Cerebellar cortex (tissue), 1 donor: ENCODE data around the gene ANK2.
A peak's percentile ranks its signal among the peaks of the same experiment; 100 is the strongest.

ENCODE experiments used
- DNase-seq: peaks from one replicate; pipeline ENCODE4 v3.0.0-alpha.2; 2015; ENCODE audit warnings: low spot score

ANK2 gene

DNA sequence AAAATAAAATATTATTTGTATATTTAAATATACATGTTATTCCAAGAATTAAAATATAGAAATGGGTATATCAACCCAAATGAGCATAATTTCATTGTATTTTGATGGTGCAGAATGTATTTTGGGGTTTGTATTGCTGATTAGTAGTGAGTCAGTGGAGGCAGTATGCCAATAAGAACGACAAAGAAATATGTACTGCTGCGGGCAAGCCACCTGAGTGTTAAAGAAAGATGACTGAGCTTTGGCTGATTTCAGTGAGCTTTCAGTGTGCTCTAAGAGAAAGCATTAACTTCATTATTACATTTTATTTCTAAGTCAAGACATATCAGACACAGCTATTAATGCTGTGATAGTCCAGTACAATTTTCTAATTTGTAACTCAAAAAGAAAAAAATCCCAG is 297.8 kb downstream of the ANK2 start:
- no peak for DNase-seq

DNA sequence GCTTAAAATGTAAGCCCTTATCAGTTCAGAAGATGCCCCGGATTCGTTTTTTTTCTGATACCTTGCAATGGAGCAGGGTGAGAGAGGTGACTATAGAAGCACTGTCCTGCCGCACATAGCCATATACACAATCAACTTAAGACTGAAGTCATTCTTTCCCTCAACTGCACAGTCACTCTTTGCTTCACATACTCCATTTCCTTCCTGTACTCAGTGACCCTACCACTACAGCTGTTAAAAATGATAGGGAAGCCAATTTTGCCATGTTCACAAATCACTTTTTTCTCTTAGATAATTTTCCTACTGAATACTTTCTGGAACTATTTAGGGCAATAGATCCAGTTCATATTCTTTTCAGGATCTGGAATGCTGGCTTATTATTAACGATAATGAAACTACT is 300.0 kb downstream of the ANK2 start:
- no peak for DNase-seq

GRCh38 chr4:113350576-113350975 is 301.1 kb downstream of the ANK2 start:
- DNase-seq = no peak

GRCh38 chr4:113355550-113356371 is 306.3 kb downstream of the ANK2 start:
- no peak for DNase-seq

GRCh38 chr4:113356453-113356852 is 307.0 kb downstream of the ANK2 start:
- DNase-seq = no peak

- no peak for DNase-seq
Measured at GRCh38 chr4:113358784-113359183, 309.3 kb downstream of the ANK2 start.

DNA sequence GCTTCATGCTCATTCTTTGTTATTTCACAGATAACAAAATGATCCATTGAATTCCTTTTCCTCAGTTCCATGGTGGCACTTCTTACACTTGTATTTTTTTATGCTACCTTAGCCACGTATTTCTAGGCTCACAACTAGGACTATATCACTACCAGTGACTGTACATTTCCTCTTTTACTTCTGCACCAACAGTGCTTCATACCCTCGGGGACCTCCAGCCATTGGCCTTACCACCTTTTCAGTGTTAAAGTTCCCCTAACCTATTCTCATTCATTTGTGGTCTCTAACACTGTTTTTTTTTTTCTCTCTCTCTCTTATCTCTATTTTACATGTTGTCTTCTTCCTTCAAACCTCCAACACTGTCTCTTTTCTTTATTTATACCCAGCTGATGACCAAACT is 315.9 kb downstream of the ANK2 start:
- no peak for DNase-seq

GRCh38 chr4:113368056-113368455 is 318.6 kb downstream of the ANK2 start:
- no peak for DNase-seq

DNA sequence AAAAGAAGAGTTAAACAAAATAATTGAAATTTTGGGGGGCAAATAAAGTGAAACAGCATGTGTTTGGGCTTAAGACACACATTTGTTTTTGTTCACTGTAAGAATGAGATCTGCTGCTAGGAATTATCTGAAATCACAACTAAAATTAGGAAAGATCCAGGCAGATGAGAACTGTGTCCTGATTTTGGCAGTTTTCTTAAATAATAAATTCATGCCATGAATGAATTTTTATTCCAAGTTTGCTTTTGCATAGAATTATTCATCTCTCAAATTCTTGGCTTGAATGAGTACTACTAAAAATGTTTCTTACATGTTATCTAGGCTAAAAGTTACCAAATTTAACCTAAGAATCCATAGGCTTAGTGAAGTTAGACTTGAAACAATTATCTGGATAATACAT is 321.7 kb downstream of the ANK2 start:
- DNase-seq = no peak

GRCh38 chr4:113375964-113376666 is 326.7 kb downstream of the ANK2 start:
- no peak for DNase-seq

DNA sequence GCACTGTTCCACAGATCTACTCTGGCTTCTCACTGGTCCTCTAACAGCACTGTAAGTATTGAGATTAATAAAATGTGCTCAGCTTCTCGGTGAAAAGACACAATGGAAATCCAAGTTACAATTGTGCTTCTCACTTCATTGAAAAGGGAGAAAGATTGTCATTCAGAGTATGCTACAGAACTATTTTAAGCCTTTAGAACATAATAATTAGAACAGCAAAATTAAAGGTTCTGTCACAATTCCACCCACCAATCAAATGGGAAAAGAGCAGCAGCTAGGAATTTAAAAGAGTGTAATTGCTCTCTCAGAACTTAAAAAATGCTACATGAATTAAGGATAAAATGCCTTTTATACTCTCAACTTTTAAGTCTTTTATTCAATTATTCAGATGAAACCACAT is 329.4 kb downstream of the ANK2 start:
- DNase-seq = no peak

- DNase-seq = no peak
Measured at GRCh38 chr4:113382704-113383103, 333.3 kb downstream of the ANK2 start.

DNA sequence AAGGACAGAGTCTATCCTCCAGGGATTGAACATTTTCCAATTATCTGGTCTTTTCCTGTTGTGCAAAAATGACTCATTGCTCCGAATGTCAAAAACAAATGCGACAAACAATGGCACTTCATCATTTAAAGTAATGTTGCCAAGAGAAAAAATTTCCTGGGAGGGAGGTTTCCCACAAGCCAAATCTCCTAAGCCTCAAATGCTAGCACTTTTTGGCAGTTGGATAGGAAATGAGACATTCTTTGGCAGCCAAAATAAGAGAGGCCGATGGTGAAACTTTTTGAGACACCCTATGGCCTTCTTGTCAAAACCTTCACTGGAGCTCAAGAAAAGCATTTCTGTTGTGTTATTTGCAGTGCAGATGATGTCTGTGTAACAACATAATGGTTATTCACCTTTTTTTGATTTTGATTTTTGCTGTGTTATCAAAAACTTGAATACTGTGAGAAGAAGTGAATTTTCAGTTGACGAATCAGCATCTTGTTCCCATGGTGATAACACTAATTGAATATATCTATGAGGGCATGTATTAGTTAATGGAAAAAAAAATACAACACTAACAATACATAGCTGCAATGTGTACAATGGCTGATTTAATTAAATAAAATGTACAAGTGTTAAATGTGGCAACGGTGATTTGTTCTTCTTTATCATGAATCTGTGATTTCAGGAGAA is 333.8 kb downstream of the ANK2 start:
- peak; percentile 41 for DNase-seq

DNA sequence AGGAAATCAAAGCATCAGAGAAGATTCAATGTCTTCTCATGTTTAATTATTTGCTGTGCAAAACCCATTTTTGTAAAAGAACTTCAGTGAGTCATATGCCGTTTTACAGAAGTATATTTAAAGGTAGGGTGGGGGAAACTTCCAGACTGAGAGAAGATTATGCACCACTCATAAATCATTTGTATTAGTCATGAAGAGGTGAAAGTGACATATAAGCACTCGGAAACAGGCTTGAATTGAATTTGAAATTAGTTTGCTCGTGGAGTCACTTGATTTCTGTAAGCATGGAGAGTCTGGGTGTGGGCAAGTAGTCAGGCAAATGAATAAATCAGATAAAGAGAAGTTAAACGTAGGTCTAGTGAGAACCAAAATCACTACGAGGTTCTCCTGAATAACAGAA is 335.1 kb downstream of the ANK2 start:
- no peak for DNase-seq

DNA sequence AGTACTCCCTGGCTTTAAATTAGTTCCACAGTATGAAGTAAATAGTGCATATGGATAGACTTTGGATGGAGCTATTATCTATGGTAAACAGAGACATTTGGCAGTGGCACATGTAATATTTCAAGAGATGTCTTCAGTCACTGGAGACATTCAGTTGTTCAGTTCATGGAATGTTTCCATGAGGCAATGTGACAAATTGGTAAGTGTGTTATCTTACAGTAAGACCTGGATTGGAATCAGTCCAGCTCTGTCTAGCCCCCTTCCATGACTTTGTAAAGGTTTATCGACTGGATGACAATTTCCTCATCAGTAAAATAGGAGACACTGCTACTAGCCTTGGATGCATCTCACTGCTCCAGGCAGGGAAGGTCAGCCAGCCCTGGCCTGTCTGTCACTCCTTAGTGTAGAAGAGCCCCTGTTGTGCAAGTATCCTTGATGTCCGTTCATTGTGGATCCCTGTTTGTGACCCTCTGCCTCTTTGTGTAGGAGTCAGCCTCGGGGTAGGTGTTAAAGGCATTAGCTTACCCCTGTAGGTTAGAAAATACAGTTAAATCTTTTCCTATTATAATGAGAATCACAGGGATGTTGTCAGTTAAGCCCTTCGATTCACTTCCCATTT is 335.9 kb downstream of the ANK2 start:
- no peak for DNase-seq

GRCh38 chr4:113389160-113389559 is 339.7 kb downstream of the ANK2 start:
- DNase-seq = no peak

DNA sequence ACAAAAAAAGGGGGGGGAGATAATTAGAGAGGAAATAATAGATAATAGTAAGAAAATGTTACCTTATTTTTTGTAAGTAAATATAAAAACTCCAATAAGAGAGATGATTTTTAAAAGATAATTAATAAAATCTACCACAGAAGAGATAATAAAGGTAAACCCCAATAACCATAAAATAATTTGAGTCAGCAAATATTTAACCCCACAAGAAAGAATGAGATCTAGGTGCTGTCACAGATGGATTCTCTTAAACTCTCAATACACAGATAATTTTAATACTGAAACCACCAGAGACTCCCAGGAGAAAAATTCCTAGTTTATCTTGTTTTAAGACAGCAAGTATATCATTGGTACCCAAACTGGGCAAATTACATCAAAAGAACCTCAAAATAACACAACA is 341.4 kb downstream of the ANK2 start:
- DNase-seq = no peak

- no peak for DNase-seq
Measured at GRCh38 chr4:113394108-113394729, 344.8 kb downstream of the ANK2 start.

DNA sequence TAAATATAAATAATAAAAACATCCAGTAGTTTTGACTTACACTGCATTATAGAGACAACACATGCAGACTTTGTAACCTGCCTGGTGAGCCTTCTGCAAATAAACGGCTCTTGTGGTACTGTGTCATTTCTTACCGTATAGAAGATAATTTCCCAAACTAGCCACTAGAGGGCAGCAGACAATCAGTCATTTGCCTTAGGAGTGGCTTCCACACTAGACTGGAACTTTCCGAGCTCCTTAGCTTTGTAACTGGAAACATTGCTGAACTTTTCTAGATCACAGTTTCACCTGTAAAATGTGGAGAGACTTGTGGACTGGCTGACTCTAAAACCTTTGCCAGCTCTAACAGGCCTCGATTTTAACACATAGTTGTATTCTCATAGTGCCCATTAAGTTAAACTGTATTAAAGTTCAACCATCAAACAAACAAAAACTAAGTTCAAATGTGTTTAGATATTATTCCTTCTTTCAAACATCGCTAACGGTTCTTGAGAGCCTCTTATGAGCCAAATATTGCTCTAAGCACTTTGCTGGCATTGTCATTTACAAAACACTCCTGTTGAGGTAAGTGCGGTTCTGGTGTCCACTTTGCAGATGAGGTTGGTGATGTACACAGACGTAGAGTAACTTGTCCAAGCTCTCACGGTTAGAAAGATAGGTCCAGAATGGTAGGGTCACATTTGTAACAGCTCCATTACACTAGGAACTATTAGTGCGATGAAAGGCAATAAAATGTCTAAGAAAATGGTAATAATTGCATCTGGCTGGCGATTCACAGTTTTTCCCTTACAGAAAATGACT is 345.5 kb downstream of the ANK2 start:
- peak; percentile 93 for DNase-seq

DNA sequence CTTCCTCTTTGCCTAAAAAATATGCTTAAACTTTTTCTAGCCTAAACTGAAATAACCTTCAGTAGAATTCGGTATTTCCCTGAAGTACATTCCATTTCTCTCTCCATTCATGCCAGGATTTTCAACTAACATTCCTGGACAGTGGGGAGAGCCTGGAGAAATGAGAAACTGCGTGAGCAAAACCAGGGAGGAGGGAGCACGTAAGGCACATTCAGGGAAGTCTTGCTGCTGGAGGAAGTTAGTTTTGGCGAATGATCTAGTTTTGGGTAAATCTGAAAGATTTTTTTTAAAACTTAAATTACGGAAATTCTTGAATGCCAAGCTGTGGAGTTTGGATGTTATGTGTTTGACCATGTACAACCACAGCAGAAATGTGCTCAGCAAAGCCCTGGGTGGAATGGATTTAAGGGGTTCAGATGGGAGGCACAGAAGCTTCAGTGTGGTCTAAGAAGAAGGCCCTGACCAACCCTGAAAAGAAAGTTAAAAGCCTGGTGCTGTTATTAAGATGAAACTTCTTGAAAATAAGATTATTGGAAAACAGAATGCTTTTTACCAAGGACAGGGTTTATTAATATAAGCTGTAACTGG is 347.8 kb downstream of the ANK2 start:
- no peak for DNase-seq
